ENCODE data around the gene CERCAM.

DNA sequence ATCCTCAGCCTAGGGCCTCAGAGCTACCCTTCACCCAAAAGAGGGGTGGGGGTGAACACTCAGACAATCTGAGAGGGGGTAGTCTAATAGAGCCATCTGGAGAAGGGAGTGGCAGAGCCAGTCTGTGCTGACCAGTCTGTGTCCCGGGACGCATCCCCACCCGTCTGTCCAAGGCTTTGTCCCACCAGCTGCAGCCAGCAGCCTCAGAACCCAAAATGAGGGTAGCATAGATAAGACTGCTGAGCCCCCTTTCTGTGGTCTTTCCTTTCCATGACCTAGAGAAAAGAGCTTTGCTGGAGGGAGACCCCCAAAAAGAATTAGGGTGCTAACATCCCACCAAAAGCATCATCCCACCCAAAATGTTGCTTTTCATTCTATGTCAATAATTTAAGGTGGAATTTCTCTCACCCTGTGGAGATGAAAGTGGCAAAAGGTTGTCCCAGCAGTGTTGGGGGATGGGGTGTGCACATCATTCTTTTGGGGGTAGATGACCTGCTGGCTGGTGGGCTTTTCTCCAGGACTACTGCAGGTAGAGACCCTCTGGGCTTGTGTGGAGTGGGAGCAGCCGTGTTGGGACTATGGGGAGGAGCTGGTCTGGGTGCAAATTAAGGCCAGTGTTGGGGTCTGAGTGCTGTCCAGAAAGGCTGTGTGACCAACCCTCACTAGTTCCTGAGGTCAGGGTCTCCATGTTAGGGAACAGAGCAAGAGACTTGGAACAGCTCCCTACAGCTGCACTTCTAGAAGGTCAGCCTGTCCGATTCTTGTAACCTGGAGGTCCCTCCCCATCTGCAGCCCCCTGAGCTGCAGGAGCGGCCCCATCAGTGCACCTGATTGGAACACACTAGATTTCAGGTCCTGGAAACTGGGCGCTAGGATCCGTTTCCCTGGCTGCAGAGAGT lies 29.6 kb upstream of the CERCAM start:
- TF ChIP-seq, protein P1, sequence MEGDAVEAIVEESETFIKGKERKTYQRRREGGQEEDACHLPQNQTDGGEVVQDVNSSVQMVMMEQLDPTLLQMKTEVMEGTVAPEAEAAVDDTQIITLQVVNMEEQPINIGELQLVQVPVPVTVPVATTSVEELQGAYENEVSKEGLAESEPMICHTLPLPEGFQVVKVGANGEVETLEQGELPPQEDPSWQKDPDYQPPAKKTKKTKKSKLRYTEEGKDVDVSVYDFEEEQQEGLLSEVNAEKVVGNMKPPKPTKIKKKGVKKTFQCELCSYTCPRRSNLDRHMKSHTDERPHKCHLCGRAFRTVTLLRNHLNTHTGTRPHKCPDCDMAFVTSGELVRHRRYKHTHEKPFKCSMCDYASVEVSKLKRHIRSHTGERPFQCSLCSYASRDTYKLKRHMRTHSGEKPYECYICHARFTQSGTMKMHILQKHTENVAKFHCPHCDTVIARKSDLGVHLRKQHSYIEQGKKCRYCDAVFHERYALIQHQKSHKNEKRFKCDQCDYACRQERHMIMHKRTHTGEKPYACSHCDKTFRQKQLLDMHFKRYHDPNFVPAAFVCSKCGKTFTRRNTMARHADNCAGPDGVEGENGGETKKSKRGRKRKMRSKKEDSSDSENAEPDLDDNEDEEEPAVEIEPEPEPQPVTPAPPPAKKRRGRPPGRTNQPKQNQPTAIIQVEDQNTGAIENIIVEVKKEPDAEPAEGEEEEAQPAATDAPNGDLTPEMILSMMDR (IDR thresholded peaks at IDR 0.05; ENCODE audit: insufficient read depth, low read length, poor library complexity, severe bottlenecking) = no peak
- TF ChIP-seq EZH2phosphoT487 (conservative IDR thresholded peaks at IDR 0.05; ENCODE audit: low read length) = no peak
